HepG2 (cell line): ENCODE data around the gene PLCL1. TPM values are rescaled to one million over a fixed set of nuclear protein-coding genes. Genes with fewer than 3 reads are reported as not detected.

Experiments used
- CEBPG ChIP-seq: IDR thresholded peaks from 2 replicates; pipeline ENCODE4 v1.6.1; 2016
- FLYWCH1 ChIP-seq: sonication (generic); formaldehyde crosslinking; IDR thresholded peaks from 2 replicates; pipeline ENCODE4 v1.8.1; 2023; ENCODE audit warnings: mild to moderate bottlenecking, missing genetic modification reagents
- FOXO1 ChIP-seq: sonication (generic); formaldehyde crosslinking; IDR thresholded peaks from 2 replicates; pipeline ENCODE4 v1.4.0; 2020; ENCODE audit warnings: missing genetic modification reagents
- HNF4A ChIP-seq: sonication (generic); formaldehyde crosslinking; IDR thresholded peaks from 2 replicates; pipeline ENCODE4 v1.4.0; 2020; ENCODE audit warnings: missing genetic modification reagents
- JUN ChIP-seq: sonication (generic); formaldehyde crosslinking; IDR thresholded peaks from 2 replicates; pipeline ENCODE4 v1.4.0; 2020; ENCODE audit warnings: mild to moderate bottlenecking, missing genetic modification reagents
- ZFP90 ChIP-seq: sonication (generic); formaldehyde crosslinking; IDR thresholded peaks from 2 replicates; pipeline ENCODE4 v1.8.0; 2022; ENCODE audit warnings: missing genetic modification reagents, mild to moderate bottlenecking, inconsistent platforms, borderline replicate concordance
- ZNF12 ChIP-seq: sonication (generic); formaldehyde crosslinking; IDR thresholded peaks from 2 replicates; pipeline ENCODE4 v1.5.0; 2020; ENCODE audit warnings: missing genetic modification reagents
- ZNF546 ChIP-seq: sonication (generic); formaldehyde crosslinking; conservative IDR thresholded peaks from 2 replicates; pipeline ENCODE4 v1.8.1; 2023; ENCODE audit warnings: mild to moderate bottlenecking, missing genetic modification reagents
- ZNF674 ChIP-seq: sonication (generic); formaldehyde crosslinking; IDR thresholded peaks from 2 replicates; pipeline ENCODE4 v1.5.0; 2020; ENCODE audit warnings: low read depth, mild to moderate bottlenecking, missing genetic modification reagents
- ZNF782 ChIP-seq: sonication (generic); formaldehyde crosslinking; IDR thresholded peaks from 2 replicates; pipeline ENCODE4 v1.4.0; 2020; ENCODE audit warnings: missing genetic modification reagents, mild to moderate bottlenecking, borderline replicate concordance
- polyA plus RNA-seq, 8 experiments: library from polyadenylated mRNA; depleted of rRNA in 3 of 8; stranded (reverse) in 7 of 8; unstranded in 1 of 8; fragments of >200 nt; fragmentation: Illumina TruSeq in 4 of 8; extraction: Trizol in 4 of 8; gene quantifications; 2 replicates each; pipeline versions ENCODE4 v1.2.1 to v1.2.3, GENCODE V29; 2011 to 2016; ENCODE audit warnings: low read depth in 4 of 8, missing spikeins in 1 of 8, mixed read lengths in 1 of 8; ENCODE audit not compliant: insufficient read depth in 1 of 8
- total RNA-seq, 5 experiments: library from RNA; depleted of rRNA; stranded (reverse); fragments of >200 nt; fragmentation: Illumina TruSeq; extraction: Trizol; gene quantifications; 2 replicates each; pipeline ENCODE4 v1.2.3, GENCODE V29; 2016; ENCODE audit warnings: low read depth in 1 of 5
- TF ChIP-seq, protein P1 (sequence below): sonication (generic); formaldehyde crosslinking; IDR thresholded peaks from 2 replicates; pipeline ENCODE4 v1.8.0; 2022; ENCODE audit warnings: missing genetic modification reagents, mild to moderate bottlenecking, inconsistent platforms, borderline replicate concordance
- TF ChIP-seq, protein P2 (sequence below): sonication (generic); formaldehyde crosslinking; IDR thresholded peaks from 2 replicates; pipeline ENCODE4 v1.5.0; 2020; ENCODE audit warnings: mild to moderate bottlenecking, missing genetic modification reagents
- TF ChIP-seq, protein P3 (sequence below): sonication (generic); formaldehyde crosslinking; IDR thresholded peaks from 2 replicates; pipeline ENCODE4 v1.9.0; 2022; ENCODE audit warnings: low read depth, missing genetic modification reagents
- TF ChIP-seq, protein P4 (sequence below): sonication (generic); formaldehyde crosslinking; IDR thresholded peaks from 2 replicates; pipeline ENCODE4 v1.5.0; 2020; ENCODE audit warnings: mild to moderate bottlenecking, missing genetic modification reagents, borderline replicate concordance
- TF ChIP-seq, protein P5 (sequence below): sonication (generic); formaldehyde crosslinking; IDR thresholded peaks from 2 replicates; pipeline ENCODE4 v1.4.0; 2020; ENCODE audit warnings: missing genetic modification reagents
- TF ChIP-seq, protein P6 (sequence below): IDR thresholded peaks from 2 replicates; pipeline ENCODE4 v1.6.1; 2016; ENCODE audit warnings: missing compliant biosample characterization, missing genetic modification reagents, borderline replicate concordance

The PLCL1 gene
- total and polyA plus RNA-seq, 2 of the 13 experiments (the other 11 are each of a cell fraction or from before 2014, with no cell fraction given) = not detected

DNA sequence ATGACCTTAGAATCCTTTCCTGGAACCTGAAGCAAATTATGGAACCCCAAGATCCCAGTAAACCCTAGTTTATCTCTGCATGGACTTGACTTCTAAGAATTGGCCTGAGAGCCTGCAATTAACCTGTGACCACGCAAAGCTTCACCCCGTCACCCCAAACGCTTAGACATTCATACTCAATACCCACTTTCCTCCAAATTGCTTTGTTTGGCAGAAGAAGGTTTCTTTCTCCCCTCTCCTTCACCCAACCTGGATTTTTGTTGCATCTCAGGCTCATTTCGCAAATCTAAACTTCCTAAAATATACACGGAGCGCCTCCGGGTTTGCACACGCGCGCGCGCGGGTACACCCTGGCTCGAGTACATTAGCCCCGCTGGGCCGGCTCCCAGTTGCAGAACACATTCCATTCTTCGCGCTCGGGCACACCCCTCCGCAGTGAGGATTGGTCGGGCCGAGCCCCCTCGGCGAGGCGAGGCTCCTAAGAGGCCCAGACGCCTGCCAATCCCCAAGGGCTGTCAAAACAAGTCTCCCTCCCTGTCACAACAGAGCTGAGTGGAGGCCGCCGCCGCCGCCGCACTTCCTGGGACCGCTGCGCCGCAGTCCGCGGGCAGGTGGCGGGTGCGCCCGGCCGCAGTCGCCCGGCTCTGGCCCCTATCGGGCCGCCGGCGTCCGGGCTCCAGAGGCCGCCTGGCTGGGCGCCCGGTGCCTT lies at the start of gene PLCL1 (continued):
- TF ChIP-seq FLYWCH1 (CRISPR knock-in tag) (no peak), ZNF782 (CRISPR knock-in tag) (no peak), JUN (CRISPR knock-in tag) (no peak), FOXO1 (no peak), ZFP90 (peak; percentile 50; the same call in 1 of the 2 replicates), ZNF674 (CRISPR knock-in tag) (no peak), HNF4A (no peak), ZNF12 (CRISPR knock-in tag) (no peak), CEBPG (CRISPR knock-in tag) (no peak), ZNF546 (0 out of 2 replicates have a peak, but pooled peaks have one; percentile 78)
- TF ChIP-seq, protein P1, sequence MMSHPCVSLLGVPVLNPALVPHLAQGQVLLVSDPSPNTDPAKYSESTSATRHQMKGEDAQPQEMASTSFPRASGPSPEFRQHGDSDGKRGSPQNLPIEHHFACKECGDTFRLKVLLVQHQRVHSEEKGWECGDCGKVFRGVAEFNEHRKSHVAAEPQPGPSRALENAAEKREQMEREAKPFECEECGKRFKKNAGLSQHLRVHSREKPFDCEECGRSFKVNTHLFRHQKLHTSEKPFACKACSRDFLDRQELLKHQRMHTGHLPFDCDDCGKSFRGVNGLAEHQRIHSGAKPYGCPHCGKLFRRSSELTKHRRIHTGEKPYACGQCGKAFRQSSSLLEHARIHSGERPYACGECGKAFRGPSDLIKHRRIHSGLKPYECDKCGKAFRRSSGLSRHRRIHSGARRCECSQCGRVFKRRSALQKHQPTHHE (CRISPR knock-in tag) = no peak
- TF ChIP-seq, protein P2, sequence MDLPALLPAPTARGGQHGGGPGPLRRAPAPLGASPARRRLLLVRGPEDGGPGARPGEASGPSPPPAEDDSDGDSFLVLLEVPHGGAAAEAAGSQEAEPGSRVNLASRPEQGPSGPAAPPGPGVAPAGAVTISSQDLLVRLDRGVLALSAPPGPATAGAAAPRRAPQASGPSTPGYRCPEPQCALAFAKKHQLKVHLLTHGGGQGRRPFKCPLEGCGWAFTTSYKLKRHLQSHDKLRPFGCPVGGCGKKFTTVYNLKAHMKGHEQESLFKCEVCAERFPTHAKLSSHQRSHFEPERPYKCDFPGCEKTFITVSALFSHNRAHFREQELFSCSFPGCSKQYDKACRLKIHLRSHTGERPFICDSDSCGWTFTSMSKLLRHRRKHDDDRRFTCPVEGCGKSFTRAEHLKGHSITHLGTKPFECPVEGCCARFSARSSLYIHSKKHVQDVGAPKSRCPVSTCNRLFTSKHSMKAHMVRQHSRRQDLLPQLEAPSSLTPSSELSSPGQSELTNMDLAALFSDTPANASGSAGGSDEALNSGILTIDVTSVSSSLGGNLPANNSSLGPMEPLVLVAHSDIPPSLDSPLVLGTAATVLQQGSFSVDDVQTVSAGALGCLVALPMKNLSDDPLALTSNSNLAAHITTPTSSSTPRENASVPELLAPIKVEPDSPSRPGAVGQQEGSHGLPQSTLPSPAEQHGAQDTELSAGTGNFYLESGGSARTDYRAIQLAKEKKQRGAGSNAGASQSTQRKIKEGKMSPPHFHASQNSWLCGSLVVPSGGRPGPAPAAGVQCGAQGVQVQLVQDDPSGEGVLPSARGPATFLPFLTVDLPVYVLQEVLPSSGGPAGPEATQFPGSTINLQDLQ (CRISPR knock-in tag) = 0 out of 2 replicates have a peak, but pooled peaks have one; percentile 50
- TF ChIP-seq, protein P3, sequence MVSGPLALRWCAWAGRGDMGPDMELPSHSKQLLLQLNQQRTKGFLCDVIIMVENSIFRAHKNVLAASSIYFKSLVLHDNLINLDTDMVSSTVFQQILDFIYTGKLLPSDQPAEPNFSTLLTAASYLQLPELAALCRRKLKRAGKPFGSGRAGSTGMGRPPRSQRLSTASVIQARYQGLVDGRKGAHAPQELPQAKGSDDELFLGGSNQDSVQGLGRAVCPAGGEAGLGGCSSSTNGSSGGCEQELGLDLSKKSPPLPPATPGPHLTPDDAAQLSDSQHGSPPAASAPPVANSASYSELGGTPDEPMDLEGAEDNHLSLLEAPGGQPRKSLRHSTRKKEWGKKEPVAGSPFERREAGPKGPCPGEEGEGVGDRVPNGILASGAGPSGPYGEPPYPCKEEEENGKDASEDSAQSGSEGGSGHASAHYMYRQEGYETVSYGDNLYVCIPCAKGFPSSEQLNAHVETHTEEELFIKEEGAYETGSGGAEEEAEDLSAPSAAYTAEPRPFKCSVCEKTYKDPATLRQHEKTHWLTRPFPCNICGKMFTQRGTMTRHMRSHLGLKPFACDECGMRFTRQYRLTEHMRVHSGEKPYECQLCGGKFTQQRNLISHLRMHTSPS = no peak
- TF ChIP-seq, protein P4, sequence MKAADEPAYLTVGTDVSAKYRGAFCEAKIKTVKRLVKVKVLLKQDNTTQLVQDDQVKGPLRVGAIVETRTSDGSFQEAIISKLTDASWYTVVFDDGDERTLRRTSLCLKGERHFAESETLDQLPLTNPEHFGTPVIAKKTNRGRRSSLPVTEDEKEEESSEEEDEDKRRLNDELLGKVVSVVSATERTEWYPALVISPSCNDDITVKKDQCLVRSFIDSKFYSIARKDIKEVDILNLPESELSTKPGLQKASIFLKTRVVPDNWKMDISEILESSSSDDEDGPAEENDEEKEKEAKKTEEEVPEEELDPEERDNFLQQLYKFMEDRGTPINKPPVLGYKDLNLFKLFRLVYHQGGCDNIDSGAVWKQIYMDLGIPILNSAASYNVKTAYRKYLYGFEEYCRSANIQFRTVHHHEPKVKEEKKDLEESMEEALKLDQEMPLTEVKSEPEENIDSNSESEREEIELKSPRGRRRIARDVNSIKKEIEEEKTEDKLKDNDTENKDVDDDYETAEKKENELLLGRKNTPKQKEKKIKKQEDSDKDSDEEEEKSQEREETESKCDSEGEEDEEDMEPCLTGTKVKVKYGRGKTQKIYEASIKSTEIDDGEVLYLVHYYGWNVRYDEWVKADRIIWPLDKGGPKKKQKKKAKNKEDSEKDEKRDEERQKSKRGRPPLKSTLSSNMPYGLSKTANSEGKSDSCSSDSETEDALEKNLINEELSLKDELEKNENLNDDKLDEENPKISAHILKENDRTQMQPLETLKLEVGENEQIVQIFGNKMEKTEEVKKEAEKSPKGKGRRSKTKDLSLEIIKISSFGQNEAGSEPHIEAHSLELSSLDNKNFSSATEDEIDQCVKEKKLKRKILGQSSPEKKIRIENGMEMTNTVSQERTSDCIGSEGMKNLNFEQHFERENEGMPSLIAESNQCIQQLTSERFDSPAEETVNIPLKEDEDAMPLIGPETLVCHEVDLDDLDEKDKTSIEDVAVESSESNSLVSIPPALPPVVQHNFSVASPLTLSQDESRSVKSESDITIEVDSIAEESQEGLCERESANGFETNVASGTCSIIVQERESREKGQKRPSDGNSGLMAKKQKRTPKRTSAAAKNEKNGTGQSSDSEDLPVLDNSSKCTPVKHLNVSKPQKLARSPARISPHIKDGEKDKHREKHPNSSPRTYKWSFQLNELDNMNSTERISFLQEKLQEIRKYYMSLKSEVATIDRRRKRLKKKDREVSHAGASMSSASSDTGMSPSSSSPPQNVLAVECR (CRISPR knock-in tag) = peak; percentile 72; the same call in 1 of the 2 replicates
- TF ChIP-seq, protein P5, sequence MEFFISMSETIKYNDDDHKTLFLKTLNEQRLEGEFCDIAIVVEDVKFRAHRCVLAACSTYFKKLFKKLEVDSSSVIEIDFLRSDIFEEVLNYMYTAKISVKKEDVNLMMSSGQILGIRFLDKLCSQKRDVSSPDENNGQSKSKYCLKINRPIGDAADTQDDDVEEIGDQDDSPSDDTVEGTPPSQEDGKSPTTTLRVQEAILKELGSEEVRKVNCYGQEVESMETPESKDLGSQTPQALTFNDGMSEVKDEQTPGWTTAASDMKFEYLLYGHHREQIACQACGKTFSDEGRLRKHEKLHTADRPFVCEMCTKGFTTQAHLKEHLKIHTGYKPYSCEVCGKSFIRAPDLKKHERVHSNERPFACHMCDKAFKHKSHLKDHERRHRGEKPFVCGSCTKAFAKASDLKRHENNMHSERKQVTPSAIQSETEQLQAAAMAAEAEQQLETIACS (CRISPR knock-in tag) = 0 out of 2 replicates have a peak, but pooled peaks have one; percentile 22
- TF ChIP-seq, protein P6, sequence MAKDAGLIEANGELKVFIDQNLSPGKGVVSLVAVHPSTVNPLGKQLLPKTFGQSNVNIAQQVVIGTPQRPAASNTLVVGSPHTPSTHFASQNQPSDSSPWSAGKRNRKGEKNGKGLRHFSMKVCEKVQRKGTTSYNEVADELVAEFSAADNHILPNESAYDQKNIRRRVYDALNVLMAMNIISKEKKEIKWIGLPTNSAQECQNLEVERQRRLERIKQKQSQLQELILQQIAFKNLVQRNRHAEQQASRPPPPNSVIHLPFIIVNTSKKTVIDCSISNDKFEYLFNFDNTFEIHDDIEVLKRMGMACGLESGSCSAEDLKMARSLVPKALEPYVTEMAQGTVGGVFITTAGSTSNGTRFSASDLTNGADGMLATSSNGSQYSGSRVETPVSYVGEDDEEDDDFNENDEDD (CRISPR knock-in tag) = 0 out of 2 replicates have a peak, but pooled peaks have one; percentile 24
